NCI-H69 (cell line): ENCODE results near the gene KRT81.
"Not testable (repeated sequence)": the region's sequence is repeated elsewhere in the genome, so short reads cannot be mapped to it uniquely, and the experiment has no call there.

Experiments
- DNase-seq: peaks from one replicate; lab custom pipeline; 2025; lab: John Stamatoyannopoulos, UW

KRT81 gene

DNA sequence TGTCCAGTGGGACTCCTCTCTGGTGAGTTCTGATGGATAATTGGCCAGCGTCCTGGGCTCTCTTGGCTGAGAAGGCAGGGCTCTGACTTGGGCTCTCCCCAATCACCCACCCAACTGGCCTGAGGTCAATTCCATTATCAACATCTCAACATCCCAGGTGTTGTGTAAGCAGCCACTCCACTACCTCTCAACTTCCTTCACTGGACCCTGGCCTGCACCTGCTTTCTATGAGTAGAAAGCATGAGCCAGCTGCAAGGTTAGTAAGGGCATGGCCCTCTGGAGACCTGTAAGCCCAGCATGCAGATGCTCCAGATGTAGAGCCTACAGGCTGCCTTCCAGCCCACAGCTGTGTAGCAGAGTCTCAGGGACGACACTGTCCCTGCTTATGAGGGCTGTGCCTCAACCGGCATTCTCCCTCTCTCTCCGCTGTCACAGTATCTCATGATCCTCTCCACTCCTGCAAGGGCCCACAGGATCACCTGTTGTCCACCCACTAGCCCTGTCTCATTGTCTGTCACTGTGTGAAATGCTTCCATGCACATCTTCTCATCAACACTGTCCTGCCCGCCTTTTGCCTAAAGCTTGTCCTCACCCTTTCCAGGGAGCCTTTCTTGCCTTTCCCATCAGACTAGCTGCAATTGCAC lies 5.4 kb upstream of the KRT81 start:
- DNase-seq, result no peak

DNA sequence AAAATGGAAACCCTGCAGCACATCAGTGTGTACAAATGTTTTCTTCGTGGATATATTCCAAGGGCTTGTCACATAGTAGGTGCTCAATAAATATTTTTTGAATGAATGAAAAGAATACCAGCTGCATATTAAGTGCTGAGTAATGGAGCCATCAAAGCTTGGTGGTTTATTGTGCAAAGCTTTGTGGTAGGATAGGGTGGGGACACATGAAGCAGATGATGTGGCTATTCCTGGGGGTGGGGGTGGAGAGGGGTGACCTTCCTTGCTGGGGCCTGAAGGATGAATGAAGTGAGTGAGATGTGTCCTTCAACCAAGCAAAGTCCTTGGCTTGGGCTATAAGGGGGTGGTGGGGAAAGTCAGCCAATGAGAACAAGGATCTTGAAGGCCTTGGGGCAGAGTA lies 4.3 kb upstream of the KRT81 start:
- no peak for DNase-seq

DNA sequence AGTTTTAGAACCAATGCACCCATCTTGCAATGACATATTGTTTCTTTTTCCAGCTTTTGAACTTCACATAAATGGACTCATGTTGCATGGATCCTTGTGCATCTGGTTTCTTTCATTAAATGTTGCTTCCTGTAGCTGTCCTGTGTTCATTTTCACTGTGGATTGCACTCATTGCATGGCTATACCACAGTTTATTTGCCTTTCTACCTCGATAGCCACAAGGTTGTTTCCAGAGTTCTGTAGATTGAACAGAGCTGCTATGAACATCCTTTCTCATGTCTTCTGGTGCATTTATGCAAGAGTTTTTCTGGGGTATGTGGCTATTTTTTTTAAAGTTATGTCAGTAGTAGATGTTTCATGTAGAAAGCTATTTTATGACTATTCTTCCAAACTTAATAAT lies 3.5 kb upstream of the KRT81 start:
- DNase-seq, result no peak

- DNase-seq, result no peak
These were observed 2.6 kb upstream of the KRT81 start for GRCh38 chr12:52293926-52294325.

GRCh38 chr12:52290483-52291134 lies 725 bp downstream of the KRT81 start:
- DNase-seq, result not testable (repeated sequence)

DNA sequence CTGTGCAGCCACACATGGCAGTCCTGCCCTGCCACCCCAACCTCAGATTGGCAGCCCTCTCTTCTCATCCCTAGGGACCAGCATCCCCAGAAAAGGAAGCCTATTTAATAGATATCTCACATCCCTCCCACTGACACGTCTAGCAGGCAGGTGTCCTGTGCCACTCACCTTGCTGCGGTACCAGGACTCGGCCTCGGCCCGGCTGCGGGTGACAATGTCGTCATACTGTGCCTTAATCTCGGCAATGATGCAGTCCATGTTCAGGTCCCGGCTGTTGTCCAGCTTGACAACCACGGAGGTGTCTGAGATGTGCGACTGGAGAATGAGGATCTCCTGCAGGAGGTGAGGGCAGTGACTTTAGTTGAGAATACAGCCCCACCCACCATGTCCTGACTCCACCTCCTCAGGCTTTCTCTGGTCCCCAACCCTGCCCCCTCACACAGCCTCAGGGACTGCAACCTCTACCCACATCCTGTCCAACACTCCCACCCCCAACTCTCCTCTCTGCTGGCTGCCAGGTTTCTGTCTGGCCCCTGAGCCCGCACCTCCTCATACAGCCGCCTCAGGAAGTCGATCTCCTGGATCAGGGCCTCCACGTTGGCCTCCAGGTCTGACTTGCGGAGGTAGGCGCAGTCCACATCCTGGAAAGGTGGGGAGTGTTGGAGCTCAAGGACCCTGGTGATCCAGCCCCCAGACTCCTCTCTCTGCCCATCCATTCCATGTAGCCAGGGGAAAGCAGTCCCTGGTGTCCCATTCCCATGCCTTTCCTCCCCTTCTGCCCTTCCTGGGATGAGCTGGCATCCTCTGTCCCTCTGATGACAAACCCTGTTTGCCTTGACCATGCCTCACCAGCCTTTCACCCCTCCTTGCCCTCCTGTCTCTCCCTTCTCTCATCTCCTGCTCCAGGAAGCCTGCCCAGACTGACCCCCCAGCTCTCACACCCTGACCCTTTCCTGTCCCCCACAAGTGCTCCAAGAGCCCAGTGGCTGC lies 3.2 kb downstream of the KRT81 start:
- DNase-seq, result not testable (repeated sequence)

DNA sequence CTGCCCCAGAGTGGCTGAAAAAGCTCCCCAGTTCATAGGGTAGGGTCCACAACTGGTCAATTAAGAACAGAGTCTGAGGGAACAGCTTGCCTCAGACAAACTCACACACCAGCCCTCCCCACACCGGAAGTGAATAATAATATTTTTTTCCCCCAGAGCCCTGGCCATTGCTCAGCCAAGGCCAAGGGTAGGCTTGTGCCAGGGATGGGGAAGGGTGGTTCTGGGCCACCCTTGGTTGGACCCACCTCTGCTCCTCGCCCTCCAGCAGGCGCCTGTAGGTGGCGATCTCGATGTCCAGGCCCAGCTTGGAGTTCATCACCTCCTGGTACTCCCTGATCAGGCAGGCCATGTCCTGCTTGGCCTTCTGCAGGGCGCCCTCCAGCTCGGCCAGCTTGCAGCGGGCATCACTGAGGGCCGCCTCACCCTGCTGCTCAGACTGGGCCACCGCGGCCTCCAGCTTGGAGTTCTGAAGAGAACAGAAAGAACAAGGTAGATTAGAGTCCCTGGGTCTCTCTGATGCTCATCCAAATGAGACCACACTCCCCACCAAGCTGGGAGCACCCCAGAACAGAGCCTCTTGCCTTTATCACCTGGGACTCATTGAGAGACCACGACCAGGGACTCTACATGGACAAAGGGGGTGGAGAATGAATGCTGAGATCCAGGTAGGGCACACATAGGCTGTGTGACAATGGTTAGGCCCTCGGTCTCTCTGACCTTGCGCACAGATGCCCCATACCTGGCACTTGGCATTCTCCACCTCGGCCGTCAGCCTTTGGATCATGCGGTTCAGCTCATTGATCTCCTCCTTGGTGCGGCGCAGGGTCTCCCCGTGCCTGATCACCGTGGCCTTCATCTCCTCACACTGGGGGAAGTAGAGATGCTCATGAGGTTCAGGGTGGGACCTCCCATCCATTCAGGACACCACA lies 4.2 kb downstream of the KRT81 start:
- DNase-seq, result not testable (repeated sequence)

DNA sequence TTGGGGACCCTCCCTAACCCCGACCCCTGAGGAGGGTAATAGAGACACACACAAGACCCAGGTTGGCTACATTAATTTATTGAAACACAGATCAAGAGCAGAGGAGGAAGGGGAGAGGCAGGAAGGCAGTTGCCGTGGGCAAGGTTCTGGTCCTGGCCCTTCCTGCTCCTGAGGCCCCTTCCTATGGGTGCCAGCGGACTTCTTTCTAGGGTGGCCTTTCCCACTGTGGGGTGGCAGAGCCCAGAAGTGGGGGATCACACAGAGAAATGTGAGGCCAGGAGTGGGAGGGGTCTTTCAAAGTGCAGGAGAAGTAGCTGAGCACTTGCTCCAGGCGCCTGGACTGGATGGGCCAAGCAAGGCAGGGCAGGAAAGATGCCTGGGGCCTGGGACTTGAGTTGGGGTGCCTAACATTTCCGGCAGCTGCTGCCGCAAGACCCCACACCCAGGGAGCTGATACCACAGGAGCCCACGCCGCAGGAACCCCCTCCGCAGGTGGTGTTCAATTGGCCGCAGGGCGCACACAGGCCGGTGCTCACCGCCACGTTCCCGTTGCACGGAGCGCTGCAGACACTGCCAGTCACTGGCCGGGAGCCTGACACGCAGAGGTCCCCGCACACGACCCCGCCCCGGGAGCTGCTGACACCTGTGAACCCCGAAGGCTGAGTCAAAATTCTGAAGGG lies 5.3 kb downstream of the KRT81 start:
- DNase-seq, result no peak

DNA sequence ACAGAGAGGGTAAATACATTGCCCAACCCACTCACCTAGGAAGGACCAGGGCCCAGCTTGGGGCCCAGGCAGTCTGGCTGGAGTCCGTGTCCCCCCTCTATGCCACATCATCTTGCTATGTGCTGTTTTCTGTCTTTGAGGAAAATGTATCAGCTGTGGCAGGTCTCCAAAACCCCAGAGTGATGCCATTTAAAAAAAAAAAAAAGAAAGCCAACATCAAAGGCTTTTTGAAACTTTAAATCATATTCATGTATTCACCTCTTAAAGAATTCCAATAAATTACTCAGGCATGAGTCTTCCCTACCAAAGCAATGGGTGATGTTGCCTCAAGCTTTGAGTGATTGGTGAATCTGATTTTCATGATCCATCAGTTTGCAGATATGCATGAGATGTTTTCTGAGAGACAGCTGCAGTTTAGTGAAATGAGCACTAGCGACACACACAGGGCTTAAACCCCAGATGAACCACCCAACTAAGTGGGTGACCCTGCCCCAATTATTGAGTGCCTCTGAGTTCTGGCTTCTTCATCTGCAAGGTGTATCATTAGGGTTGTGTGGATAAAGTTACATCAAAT lies 6.1 kb downstream of the KRT81 start:
- no peak for DNase-seq

DNA sequence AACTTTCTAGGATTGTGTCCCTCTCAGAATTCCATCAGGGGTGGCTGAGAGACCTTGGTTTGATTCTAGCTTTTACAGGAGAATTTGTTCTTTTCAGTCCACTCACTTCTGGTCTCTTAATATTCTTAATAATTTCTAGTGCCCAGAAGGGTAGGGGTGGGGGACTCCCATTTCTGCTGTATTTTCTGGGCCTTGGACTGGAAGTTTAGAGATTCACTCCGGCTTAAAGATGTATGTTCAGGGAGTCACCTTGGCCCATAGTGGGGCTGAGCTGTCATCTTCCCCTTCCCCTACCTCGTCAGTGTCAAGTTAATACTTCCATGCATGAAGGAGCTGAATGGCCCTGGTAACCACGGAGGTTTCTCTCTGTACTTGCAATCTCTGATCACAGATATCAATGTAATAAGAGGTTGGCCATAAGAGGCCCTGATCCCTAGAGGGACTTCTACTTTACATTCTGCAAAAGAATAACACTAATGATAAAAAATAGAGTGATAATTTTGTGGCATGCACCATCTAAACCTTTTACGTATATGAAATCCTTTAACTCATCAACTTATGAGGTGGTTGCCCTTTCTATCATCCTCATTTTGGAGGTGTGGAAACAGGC lies 6.7 kb downstream of the KRT81 start:
- no peak for DNase-seq

DNA sequence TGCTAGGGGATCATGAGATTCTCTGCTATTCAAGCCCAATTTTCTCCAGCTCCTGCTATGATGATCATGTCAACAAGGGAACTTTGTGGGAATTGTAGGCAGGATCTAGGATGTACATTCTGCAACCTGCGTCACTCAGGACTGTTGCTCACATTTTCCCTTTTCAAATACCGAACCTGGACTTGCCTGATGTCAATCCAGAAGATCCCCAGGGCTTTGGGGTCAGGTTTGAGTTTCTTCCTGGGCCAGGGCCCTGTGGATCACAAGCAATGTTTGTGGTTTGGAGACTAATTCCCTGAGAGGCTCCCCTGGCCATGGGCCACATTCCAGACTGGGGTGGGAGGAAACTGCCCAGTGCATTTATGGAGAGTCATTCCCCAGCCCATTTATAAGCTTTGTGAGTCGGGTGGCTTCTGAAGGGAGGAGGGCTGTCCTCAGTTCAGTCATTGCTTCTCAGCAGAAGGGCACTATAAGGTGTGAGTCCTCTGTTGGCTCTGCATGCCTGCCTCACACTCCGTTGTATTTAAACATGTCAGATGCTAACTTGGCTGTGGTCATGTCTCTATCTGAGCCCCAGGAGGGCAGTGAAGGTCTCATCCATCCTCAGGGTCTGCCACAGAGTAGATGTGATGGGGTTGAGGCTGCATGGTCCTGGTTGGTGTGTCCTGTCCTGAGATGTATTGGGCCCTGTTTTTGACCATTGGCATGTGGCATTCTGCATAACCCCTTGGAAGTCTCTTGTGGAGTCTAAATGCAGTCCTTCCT lies 10.4 kb downstream of the KRT81 start:
- DNase-seq, result no peak

DNA sequence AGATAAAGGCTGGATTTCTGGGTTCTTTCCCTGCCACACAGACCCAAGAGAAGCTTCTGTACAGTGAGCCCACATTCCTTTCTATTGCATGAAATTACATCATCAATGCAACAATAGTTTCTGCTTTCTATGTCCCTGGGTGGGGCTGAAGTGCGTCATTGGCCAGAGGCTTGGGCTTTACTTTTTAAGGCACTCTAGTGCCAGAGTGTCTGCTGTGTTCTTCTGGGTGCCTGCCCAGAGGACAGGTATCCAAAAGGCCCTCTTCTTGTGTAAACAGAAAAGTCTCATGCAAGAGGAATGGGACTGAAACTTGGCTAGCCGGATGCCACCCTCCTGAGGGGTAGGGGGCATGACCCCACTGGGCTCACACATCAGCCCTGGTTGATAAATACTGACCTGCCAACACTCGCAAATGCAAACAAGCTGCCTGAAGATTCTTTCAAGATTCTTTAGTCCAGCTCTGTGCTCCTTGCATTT lies 11.0 kb downstream of the KRT81 start:
- peak; percentile 66 for DNase-seq

DNA sequence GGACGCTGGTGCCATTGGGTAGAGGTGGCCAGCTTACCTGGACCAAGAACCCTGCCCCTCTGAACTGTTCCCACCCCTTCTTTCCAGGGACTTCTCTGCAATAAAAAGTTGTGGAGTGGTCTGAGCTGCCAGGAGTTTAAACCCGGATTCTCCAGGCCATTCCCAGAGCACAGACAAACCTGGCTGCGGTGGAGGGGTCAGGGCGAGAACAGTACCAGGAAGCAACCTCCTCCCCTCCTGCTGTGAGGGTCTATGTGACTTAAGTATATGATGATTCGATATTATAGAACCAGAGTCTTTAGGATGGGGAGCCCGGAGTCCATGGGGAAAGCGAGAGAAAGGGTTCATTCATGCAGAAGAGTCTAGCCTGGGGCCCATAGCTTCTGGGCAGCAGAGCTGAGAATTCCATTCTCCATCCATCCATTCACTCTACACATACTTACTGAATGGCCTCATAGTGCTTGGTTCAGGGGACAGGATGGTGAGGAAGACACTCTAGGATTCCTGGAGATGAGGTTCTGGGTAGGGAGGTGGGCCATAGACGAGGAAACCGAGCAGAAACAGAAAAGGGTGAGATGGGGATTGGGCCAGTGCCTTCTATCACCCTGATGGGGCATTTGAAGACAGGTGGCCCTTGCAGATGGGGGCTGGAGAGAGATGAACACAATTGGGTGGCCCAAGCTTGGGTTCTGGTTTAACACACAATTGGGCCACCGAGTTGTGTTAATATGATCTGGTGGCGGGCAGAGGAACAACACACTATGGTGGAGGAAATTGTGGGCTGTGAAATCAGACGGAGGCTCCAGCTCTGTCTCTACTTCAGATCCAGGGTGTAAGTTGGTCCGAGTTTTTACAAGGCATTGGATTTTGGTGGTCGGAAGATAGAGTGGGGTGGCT lies 11.7 kb downstream of the KRT81 start:
- DNase-seq, result peak; percentile 21

DNA sequence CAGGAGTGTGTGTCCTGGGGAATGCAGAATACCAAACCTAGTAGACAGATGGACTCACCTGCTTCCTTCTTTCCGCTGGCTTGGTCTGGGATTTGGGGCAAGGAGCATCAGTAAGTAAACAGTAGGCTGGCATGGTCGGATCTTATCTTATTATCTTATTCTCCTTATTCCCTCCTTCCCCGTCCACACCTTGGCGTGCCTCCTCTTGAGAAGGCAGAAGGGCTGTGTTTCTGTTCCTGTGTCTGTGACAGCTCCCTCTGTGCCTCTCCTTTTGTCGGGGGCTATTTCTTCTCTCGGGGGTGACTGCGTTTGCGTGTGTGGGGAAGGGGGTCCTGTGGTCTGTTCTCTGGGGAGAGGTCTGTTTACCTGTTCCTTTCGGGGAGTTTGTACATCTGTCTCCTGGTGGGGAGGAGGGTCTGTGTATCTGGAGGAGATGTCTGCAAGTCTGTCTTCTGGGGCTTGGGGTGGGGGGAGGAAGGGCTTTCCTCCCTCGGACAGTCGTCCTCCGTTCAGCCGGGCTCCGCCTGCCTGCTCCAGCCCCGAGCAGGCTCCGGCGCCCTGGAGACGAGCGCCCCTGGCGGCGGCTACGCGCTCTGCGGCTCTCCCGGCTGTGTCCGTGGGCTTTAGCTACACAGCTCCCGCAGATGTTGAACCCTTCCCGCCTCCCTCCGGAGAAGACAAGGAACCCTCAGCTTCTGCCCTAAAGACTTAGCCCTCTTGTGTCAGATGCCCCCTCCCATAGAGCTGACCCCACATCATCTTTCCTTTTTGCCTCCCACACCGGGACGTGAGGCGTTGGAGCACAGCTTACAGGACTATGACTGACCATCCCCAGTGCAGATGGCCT lies 12.5 kb downstream of the KRT81 start:
- DNase-seq, result peak; percentile 82

- no peak for DNase-seq
These were observed 13.7 kb downstream of the KRT81 start for GRCh38 chr12:52277486-52278245.

DNA sequence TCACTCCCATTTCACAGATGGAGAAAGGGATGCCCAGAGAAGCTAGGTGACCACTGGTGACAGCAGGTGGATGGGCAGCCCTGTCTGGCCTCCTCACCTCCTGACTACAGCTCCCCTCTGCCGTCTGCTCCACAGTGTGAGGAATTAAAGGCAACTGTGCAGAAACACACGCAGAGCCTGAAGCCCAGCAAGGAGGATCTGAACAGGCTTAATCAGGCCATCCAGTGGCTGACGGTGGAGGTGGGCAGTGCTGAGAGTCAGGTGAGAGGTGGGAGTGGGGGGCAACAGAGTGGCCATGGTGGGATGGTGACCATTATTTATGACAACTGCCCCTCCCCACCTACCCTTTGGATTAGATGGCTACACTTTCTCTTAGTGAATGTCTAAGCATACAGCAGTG lies 15.6 kb downstream of the KRT81 start:
- no peak for DNase-seq
